GM18502 (cell line): Measurements from ENCODE around the gene SIAE.

ENCODE experiments used
- ATAC-seq: cut with Tn5 transposase; IDR thresholded peaks from one replicate; pipeline ENCODE4 v1.9.1; 2021; ENCODE audit warnings: mild to moderate bottlenecking; ENCODE audit not compliant: unreplicated experiment, poor library complexity

Gene SIAE

GRCh38 chr11:124667601-124668000 lies 5.9 kb downstream of the SIAE start:
- no peak for ATAC-seq

GRCh38 chr11:124663861-124664260 lies 9.7 kb downstream of the SIAE start:
- ATAC-seq = no peak

DNA sequence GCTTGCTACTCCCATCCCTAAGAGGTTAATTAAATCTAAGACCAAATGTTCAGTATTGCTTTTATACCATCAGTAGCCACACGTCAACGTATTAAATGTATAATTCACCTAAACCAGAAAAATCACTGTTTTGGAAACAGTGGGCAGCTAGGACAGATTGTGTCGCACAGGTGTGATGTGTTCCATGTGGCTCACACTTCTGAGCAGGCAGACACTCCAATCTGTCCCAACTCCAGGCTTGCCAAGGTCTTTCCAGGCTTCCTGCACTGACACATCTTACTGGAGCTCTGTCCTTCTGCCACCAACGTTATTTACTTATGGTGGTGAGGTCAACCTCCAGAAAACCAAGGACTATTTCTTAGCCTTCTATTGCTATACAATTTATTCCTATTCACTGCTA lies 11.4 kb downstream of the SIAE start:
- ATAC-seq = no peak

- ATAC-seq = no peak
Observed at GRCh38 chr11:124661553-124661952, 12.0 kb downstream of the SIAE start.

DNA sequence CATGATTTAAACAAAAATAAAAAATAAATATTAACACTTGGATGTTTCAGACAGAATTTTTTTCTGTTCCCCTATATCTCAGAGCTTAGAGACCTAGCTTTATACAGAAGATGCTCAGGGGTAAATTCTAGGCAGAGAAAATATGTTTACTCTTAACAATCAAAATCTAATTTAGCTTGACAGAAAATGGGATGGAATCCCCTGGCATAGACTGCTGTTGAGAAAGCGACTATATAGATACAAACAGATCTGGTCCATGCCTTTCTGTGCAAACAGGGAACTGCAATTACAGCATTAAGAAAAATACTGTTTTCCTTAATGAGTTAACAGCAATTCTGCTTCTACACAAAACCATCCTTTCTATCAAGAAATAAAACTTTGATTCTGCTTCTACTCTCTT lies 14.6 kb downstream of the SIAE start:
- no peak for ATAC-seq

DNA sequence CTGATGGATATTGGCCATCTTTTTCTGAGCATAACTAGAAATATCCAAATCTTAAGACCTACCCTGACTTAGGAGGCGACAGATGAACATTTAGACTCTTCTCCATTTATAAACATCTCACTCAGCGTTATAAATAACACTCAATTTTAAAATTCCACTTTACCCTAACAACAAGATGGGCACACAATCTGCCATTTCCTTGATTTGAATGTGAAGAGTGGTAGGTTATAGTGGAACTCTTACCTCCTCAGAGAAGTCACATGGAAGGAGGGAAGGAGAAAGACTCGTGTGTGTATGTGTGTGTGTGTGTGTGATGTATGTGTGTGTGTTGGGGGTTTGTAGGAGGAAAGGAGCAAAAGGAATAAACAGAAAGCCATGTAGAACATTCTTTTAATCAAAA lies 15.0 kb downstream of the SIAE start:
- ATAC-seq = no peak

- ATAC-seq = no peak
Observed at GRCh38 chr11:124657904-124658303, 15.6 kb downstream of the SIAE start.

GRCh38 chr11:124656774-124657630 lies 16.5 kb downstream of the SIAE start:
- ATAC-seq = no peak

GRCh38 chr11:124648610-124649009 lies 24.9 kb downstream of the SIAE start:
- no peak for ATAC-seq

- ATAC-seq = no peak
Observed at GRCh38 chr11:124646148-124646547, 27.4 kb downstream of the SIAE start.

- peak; percentile 65 for ATAC-seq
Observed at GRCh38 chr11:124644426-124645280, 28.9 kb downstream of the SIAE start.

- ATAC-seq = no peak
Observed at GRCh38 chr11:124643605-124644425, 29.7 kb downstream of the SIAE start.

- no peak for ATAC-seq
Observed at GRCh38 chr11:124643042-124643604, 30.4 kb downstream of the SIAE start.

DNA sequence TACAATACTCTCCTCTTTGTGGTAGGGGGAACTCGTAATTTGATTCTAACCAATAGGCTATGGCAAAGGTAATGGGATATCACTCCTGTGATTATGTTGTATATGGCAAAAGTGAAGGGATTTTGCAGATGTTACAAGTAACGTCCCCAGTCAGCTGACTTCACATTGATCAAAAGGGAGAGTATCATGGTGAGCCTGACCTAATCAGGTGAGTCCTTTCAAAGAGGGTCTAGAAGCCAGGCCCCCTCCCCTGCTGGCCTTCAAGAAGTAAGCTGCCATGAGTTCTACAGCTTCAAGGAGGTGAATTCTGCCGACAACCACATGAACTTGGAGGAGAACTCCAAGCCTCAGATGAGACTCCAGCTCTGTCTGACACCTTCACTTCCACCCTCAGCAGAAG lies 30.9 kb downstream of the SIAE start:
- ATAC-seq = no peak

DNA sequence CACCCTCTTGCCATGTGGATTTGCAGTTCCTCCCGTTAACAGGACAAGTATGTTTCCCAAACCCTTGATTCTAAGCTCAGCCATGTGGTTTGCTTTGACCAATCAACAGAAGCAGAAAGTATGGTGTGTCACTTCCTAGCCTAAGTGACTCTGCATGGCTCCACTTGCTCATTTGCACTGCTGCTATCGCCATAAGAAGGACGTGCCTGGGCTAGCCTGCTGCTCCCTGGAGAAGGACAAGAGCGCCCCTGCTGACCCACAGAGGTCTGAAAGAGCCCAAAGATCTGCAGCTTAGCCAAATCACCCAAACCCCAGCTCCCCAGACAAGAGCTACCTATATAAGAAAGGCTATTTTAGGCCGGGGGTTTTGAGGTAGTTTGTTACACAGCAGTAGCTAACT lies 32.9 kb downstream of the SIAE start:
- no peak for ATAC-seq

- ATAC-seq = no peak
Observed at GRCh38 chr11:124639186-124639585, 34.4 kb downstream of the SIAE start.

- no peak for ATAC-seq
Observed at GRCh38 chr11:124638500-124638899, 35.0 kb downstream of the SIAE start.

- no peak for ATAC-seq
Observed at GRCh38 chr11:124635932-124636331, 37.6 kb downstream of the SIAE start.

DNA sequence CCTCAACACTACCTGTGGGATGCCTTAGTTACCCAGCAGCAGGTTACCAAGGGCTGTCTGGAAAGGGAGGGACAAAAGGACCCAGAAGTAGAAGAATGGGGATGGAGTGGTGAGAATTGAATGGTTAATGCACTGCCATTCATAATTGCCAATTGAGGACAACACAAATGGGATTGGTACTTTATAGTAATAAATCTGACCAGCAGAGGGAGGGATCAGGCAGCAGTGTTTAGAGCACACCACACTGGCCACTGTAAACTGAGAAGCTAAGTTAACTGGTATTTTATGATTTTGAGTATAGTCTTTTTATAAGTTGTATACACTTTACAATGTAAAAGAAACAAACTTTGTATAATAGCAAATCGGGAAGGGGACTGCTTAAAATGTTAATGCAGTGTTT lies 40.2 kb downstream of the SIAE start:
- no peak for ATAC-seq

- ATAC-seq = no peak
Observed at GRCh38 chr11:124629961-124630360, 43.6 kb downstream of the SIAE start.
